Testis (tissue), 3 donors: ENCODE results near the gene C6orf89. TPM values are rescaled to one million over a fixed set of nuclear protein-coding genes. Genes with fewer than 3 reads are reported as not detected.
A peak's percentile ranks its signal among the peaks of the same experiment; 100 is the strongest.

Experiments used
- DNase-seq: peaks from one replicate; pipeline ENCODE4 v3.0.0-alpha.2; 2019
- H3K27ac ChIP-seq, 2 donors: fragments of 200-600 bp; sonication (generic); one replicate each; pipeline ENCODE4 v1.5.1; 2019
- H3K27me3 ChIP-seq: fragments of 200-600 bp; sonication (generic); one replicate; pipeline ENCODE4 v1.5.1; 2019
- H3K36me3 ChIP-seq: fragments of 200-600 bp; sonication (generic); one replicate; pipeline ENCODE4 v1.5.1; 2017; ENCODE audit warnings: low read depth; ENCODE audit errors: missing control alignments
- H3K4me1 ChIP-seq: fragments of 200-600 bp; sonication (generic); one replicate; pipeline ENCODE4 v1.5.1; 2019
- H3K4me3 ChIP-seq, 2 donors: fragments of 200-600 bp; sonication (generic); one replicate each; pipeline ENCODE4 v1.5.1; 2017 to 2019
- H3K9me3 ChIP-seq: fragments of 200-600 bp; sonication (generic); one replicate; pipeline ENCODE4 v1.5.1; 2017
- CTCF ChIP-seq, 3 experiments: fragments of 450-650 bp in 2 of 3; fragments of 200-600 bp in 1 of 3; sonication (generic) in 1 of 3; IDR thresholded peaks; one replicate each; pipeline ENCODE4 v1.5.1; 2016 to 2019; ENCODE audit warnings: antibody characterized with exemption in 3 of 3, mild to moderate bottlenecking in 2 of 3, moderate library complexity in 1 of 3
- POLR2A ChIP-seq: fragments of 450-650 bp; IDR thresholded peaks from one replicate; pipeline ENCODE4 v1.6.1; 2017; ENCODE audit warnings: antibody characterized with exemption, mild to moderate bottlenecking, moderate library complexity
- WGBS, 2 donors: methylation state at CpG; one replicate each; pipeline ENCODE4 v1.1.5; 2018; 5-methylcytosine and 5-hydroxymethylcytosine counted together
- intact Hi-C: fragments of 100-400 bp; cut with DNase I; formaldehyde crosslinking; loops from one replicate; pipeline ENCODE4 v1.15.1; 2023; ENCODE audit warnings: low total_unique reads
- polyA plus RNA-seq: library from polyadenylated mRNA; stranded (reverse); fragments of 350-450 nt; fragmentation: Illumina TruSeq; extraction: RNeasy Lipid Tissue Mini Kit (QIAGEN cat#74804); gene quantifications from one replicate; pipeline ENCODE4 v1.2.3, GENCODE V29; 2014; ENCODE audit warnings: low read depth, low replicate concordance; ENCODE audit not compliant: insufficient read depth
- total RNA-seq, 2 donors: library from RNA; depleted of rRNA; stranded (reverse); fragments of >200 nt; gene quantifications; one replicate each; pipeline ENCODE4 v1.2.3, GENCODE V29; 2016

C6orf89 gene
- total and polyA plus RNA-seq, 3 donors from 2014 or later, result 78.9 to 93.6 (median 80.3) TPM

DNA sequence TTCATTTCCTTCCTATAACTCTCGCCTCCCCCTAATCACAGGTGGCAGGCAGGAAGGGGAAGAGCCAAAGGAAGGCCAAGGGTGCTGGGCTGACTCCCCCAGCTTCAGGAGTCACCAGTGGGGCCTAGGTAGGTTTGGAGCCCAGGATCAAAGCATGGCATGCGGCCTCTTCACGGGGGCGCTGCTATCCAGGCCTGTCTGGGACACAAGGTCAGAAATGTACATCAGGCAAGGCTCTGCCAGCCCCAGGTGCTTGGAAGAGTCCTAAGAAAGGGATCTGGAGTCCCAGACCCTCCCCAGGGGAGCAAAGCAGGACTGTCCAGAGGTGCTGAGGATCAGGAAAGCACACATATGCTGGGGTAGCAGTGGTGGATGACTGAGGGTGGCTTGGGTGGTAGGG, 79.2 kb downstream of the C6orf89 start:
- H3K27ac ChIP-seq, result peak overlapping the region in 1 of 2 donors; percentile 10
- H3K4me3 ChIP-seq, result no peak overlapping the region
- no peaks in the 10 kb centered on the region for H3K27me3 ChIP-seq
- WGBS, 2 donors, result 73 to 88% methylated on average over 2 to 4 of the region's 4 CpGs
- peaks cover 5% of the 10 kb centered on the region for H3K4me1 ChIP-seq
- no peaks in the 10 kb centered on the region for H3K36me3 ChIP-seq
- H3K9me3 ChIP-seq, result no peaks in the 10 kb centered on the region
- intact Hi-C loops, result no loop called here
- no peak for DNase-seq
- TF ChIP-seq CTCF (IDR thresholded peaks at IDR 0.05), result no peak
- no peak for TF ChIP-seq POLR2A

- WGBS, 2 donors, result 72 to 88% methylated on average over 2 to 3 of the region's 3 CpGs
- intact Hi-C loops, result no loop called here
- H3K27me3 ChIP-seq, result no peaks in the 10 kb centered on the region
Measured at GRCh38 chr6:36967301-36967700, 81.5 kb downstream of the C6orf89 start.

GRCh38 chr6:36967757-36968156, 82.0 kb downstream of the C6orf89 start:
- no peak for DNase-seq
- Histone ChIP-seq H3K27ac (peak overlapping the region in 1 of 2 donors; percentile 41), H3K36me3 (no peaks in the 10 kb centered on the region), H3K27me3 (no peaks in the 10 kb centered on the region), H3K4me1 (peaks cover 11% of the 10 kb centered on the region), H3K4me3 (no peak overlapping the region), H3K9me3 (no peaks in the 10 kb centered on the region)
- WGBS, 2 donors, result 81 to 88% methylated on average over 4 of the region's 4 CpGs
- intact Hi-C loops, result no loop called here
- TF ChIP-seq POLR2A, result no peak
- no peak for TF ChIP-seq CTCF (IDR thresholded peaks at IDR 0.05)

More at GRCh38 chr6:36967301-36967700, 81.5 kb downstream of the C6orf89 start:
- TF ChIP-seq POLR2A, result no peak
- TF ChIP-seq CTCF (IDR thresholded peaks at IDR 0.05), result no peak
- H3K27ac ChIP-seq, result peak overlapping the region in 1 of 2 donors; percentile 41
- H3K4me3 ChIP-seq, result no peak overlapping the region
- no peak for DNase-seq
- H3K9me3 ChIP-seq, result no peaks in the 10 kb centered on the region
- no peaks in the 10 kb centered on the region for H3K36me3 ChIP-seq
- H3K4me1 ChIP-seq, result peaks cover 8% of the 10 kb centered on the region

DNA sequence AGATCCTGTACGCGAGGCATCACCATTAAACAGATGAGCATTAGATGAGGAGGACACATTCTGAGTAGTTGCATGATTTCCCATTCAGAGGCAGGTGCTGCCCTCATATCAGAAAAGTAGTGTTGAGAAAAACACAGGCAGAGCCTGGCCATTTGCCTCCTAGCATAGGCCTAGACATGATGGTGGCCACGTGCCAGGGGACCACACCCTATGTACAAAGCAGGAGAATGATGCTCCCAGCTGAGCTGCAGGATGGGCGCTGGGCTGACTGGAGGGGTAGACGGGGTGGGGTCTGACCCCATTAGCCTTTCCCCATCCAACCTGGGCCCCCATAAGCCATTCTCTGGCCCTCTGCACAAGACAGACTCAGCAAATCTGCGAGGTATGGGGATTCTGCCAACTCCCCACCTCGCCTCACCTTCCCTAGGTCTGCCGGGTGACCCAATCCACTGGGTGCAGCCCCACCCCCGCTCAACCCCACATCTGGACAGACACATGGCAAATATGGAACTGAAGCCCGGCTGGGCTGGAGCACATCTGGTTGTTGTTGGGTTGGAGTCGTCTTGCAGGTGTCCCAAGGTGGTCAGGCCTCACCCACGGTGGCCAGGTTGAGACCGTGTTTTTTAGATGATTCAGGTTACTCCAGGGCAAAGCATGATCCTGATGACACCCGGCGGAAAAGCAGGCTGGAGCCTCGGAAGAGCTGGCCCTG, 82.7 kb downstream of the C6orf89 start:
- Histone ChIP-seq H3K27me3 (no peaks in the 10 kb centered on the region), H3K9me3 (no peaks in the 10 kb centered on the region), H3K4me1 (peaks cover 11% of the 10 kb centered on the region), H3K4me3 (no peak overlapping the region), H3K27ac (no peak overlapping the region), H3K36me3 (no peaks in the 10 kb centered on the region)
- no peak for TF ChIP-seq POLR2A
- DNase-seq, result peak; percentile 71
- WGBS, 2 donors, result 84 to 89% methylated on average over 14 to 16 of the region's 16 CpGs
- intact Hi-C loops, result no loop called here

GRCh38 chr6:36969240-36969691, 83.5 kb downstream of the C6orf89 start:
- intact Hi-C loops, result no loop called here
- Histone ChIP-seq H3K9me3 (no peaks in the 10 kb centered on the region), H3K27ac (no peak overlapping the region), H3K27me3 (no peaks in the 10 kb centered on the region), H3K36me3 (no peaks in the 10 kb centered on the region), H3K4me1 (peaks cover 9% of the 10 kb centered on the region), H3K4me3 (no peak overlapping the region)
- DNase-seq, result no peak
- TF ChIP-seq POLR2A (no peak), CTCF (IDR thresholded peaks at IDR 0.05) (no peak)
- 68 to 76% methylated on average over 10 to 14 of the region's 14 CpGs for WGBS, 2 donors
